Airway epithelial cell (primary cell): Measurements from ENCODE around the gene PHKG2. TPM values are rescaled to one million over a fixed set of nuclear protein-coding genes. Genes with fewer than 3 reads are reported as not detected.

Source experiments
- total RNA-seq: library from RNA; depleted of rRNA; stranded (reverse); fragments of >200 nt; gene quantifications from 2 replicates; pipeline ENCODE4 v1.2.3, GENCODE V29; 2015

Gene PHKG2, protein sequence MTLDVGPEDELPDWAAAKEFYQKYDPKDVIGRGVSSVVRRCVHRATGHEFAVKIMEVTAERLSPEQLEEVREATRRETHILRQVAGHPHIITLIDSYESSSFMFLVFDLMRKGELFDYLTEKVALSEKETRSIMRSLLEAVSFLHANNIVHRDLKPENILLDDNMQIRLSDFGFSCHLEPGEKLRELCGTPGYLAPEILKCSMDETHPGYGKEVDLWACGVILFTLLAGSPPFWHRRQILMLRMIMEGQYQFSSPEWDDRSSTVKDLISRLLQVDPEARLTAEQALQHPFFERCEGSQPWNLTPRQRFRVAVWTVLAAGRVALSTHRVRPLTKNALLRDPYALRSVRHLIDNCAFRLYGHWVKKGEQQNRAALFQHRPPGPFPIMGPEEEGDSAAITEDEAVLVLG
- total RNA-seq, result 17.9 and 19.8 TPM in 2 replicates

DNA sequence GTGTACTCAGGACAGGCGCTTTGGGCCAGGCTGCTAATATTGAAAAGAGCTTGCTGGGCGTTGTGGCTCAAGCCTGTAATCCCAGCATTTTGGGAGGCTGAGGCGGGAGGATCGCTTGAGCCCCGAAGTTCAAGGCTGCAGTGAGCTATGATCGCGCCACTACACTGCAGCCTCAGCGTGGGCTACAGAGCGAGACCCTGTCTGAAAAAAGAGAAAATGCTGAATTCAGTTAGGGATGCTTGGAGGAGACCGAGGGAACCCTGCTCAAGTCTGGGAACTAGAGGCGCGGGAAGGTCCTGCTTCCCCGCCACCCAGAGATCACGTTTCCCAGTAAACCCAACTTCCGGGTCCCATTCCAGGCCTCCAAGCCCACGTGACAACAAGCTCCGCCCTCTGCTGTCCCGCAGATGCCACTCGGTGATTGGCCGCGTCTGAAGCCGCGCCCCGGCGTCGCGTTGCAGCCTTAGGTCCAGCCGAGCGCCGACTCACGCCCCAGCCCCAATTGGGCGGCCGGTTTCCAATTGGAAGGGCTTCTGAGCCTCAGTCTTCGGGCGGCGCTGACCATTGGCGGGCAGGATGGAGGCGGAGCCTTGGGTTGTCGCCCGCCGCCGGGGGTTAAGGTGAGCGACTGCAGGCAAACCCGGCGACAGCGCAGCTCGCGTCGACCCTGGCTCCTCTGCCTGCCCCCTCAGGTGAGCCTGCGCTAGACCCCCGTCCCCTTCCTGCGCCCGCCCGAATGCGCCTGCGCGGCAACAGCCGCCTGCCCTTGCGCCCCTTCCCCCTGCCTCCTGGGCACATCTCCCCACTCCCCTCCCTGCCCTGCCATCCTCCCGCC lies at the start of gene PHKG2:
Gene PHKG2 (plus strand): TSS at position 627 of the 835 bp plus-strand sequence. CDS start 396 bp downstream, outside the sequence.

DNA sequence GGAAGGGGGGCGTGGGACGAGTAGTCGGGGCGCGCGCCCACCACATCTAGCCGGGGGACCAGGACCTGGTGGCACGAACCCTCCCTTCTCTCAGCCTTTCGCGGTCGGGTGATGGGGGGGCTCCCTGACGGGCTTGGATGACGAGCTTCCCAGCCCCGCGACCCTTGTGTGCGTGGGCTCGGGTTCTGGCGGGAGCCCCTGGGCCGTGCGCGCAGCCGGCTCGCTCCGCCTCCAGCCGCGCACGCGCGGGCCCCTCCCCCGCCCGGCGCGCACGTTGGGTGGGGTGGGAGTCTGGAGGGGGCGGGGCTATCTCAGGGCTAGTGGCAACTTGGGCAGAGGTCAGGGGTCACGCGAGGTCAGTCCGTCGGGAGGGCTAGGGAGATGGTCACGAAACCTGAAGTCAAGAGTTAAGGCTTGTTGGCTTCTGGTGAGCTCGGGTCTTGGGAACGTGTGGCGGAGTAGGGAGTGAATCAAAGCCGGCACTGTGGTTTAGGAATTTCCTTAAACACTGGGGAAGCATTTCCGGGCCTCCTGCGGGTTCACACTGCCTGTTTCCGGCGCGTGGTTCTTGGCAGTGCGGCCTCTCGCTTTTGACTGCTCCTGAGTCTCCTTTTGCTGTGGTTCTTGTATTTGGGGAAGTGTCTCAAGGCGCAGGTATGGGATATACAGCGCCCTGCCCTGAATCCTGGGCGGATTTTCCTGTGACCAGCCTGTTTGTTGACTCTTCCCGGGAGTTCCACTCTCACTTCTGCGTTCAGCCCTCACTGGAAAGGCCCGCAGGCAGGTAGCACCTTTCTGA lies 49.2 kb upstream of the PHKG2 start, which contains the start of gene SRCAP:
Gene SRCAP (plus strand): TSS at position 356 of the 799 bp plus-strand sequence. CDS start 1,654 bp downstream, outside the sequence.

GRCh38 chr16:30761928-30762902 lies 14.0 kb downstream of the PHKG2 start, which contains the start of the genes CFAP119 and RNF40:
Gene CFAP119 (minus strand): TSS chr16:30762062. CDS start chr16:30761748, 314 bp downstream.
Gene RNF40 (plus strand): TSS chr16:30762322. CDS start chr16:30762546, 224 bp downstream.

GRCh38 chr16:30786936-30787612 lies 38.8 kb downstream of the PHKG2 start, which contains the start of gene ZNF629:
Gene ZNF629 (minus strand): TSS chr16:30787205. CDS start chr16:30784482, 2,723 bp downstream.

Other genes starting within 250 kb of the PHKG2 start
- 27.6 and 31.6 TPM in 2 replicates for gene ZNF768, start 221.9 kb upstream of the PHKG2 start, total RNA-seq
- 5.5 and 7.0 TPM in 2 replicates for gene ZNF747, start 213.6 kb upstream of the PHKG2 start, total RNA-seq
- 6.3 and 8.2 TPM in 2 replicates for gene ZNF764, start 190.1 kb upstream of the PHKG2 start, total RNA-seq
- gene ZNF688, start 176.7 kb upstream of the PHKG2 start, total RNA-seq, result 8.7 and 11.8 TPM in 2 replicates
- 3.2 and 4.3 TPM in 2 replicates for gene ZNF785, start 162.7 kb upstream of the PHKG2 start, total RNA-seq
- gene ZNF689, start 138.0 kb upstream of the PHKG2 start, total RNA-seq, result 3.4 and 5.5 TPM in 2 replicates
- 14.7 and 27.7 TPM in 2 replicates for gene PRR14, start 97.5 kb upstream of the PHKG2 start, total RNA-seq
- 21.3 and 29.2 TPM in 2 replicates for gene FBRS, start 90.0 kb upstream of the PHKG2 start, total RNA-seq
- gene SRCAP, start 49.3 kb upstream of the PHKG2 start, total RNA-seq, result 7.4 and 12.9 TPM in 2 replicates
- gene CFAP119, start 13.6 kb downstream of the PHKG2 start, total RNA-seq, result 1.7 and 3.0 TPM in 2 replicates
- gene RNF40, start 13.9 kb downstream of the PHKG2 start, total RNA-seq, result 66.8 and 76.7 TPM in 2 replicates
- 9.9 and 14.6 TPM in 2 replicates for gene ZNF629, start 38.8 kb downstream of the PHKG2 start, total RNA-seq
- 49.9 and 56.1 TPM in 2 replicates for gene BCL7C, start 145.7 kb downstream of the PHKG2 start, total RNA-seq
- gene CTF1, start 148.2 kb downstream of the PHKG2 start, total RNA-seq, result 1.6 and 2.5 TPM in 2 replicates
- 38.2 and 39.7 TPM in 2 replicates for gene FBXL19, start 175.1 kb downstream of the PHKG2 start, total RNA-seq
- gene ORAI3, start 200.6 kb downstream of the PHKG2 start, total RNA-seq, result 22.2 and 30.5 TPM in 2 replicates
- gene SETD1A, start 209.3 kb downstream of the PHKG2 start, total RNA-seq, result 3.4 and 4.6 TPM in 2 replicates
- gene HSD3B7, start 236.8 kb downstream of the PHKG2 start, total RNA-seq, result 8.8 and 10.4 TPM in 2 replicates